Sigmoid colon (tissue), 4 donors: ENCODE measurements around the gene JAKMIP1.

Source experiments
- CTCF ChIP-seq, 4 experiments: fragments of 450-650 bp in 3 of 4; fragments of 200-600 bp in 1 of 4; IDR thresholded peaks; one replicate each; pipeline ENCODE4 v1.5.1; 2016 to 2019; ENCODE audit warnings: antibody characterized with exemption in 4 of 4, mild to moderate bottlenecking in 3 of 4, moderate library complexity in 2 of 4
- POLR2A ChIP-seq, 2 donors: fragments of 450-650 bp; IDR thresholded peaks; one replicate each; pipeline ENCODE4 v1.6.1; 2016; ENCODE audit warnings: antibody characterized with exemption in 2 of 2, mild to moderate bottlenecking in 2 of 2, moderate library complexity in 2 of 2
- POLR2AphosphoS5 ChIP-seq, 4 donors: sonication (generic); formaldehyde crosslinking; IDR thresholded peaks; one replicate each; pipeline ENCODE4 v1.6.1; 2017; ENCODE audit warnings: antibody characterized with exemption in 4 of 4

DNA sequence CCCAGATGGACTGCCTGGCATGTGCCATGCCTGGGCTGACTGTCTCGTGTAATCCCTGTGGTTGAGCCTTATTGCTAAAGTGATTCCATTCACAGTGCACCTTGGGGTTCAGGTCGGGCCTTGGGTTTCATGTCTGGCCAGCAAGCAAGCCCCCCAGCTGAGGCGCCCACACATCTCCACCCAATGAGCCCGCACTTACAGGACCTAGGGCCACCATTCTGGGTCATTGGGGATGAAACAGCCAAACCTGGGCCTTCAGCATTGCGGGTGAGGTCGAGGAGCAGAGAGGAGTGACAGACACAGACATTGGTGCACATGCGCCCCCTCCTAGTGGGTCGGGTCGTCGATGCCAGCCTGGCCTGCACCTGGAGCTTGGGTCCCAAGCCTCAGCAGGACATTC, 48.0 kb upstream of the JAKMIP1 start:
- TF ChIP-seq POLR2A (IDR thresholded peaks at IDR 0.05): no peak
- TF ChIP-seq CTCF (IDR thresholded peaks at IDR 0.05): no peak
- no peak for TF ChIP-seq POLR2AphosphoS5 (IDR thresholded peaks at IDR 0.05)
